ENCODE data around the gene SMYD3.

GRCh38 chr1:246051909-246052518, 455.1 kb downstream of the SMYD3 start:
- TF ChIP-seq POLR2A (IDR thresholded peaks at IDR 0.05; ENCODE audit: low read length) (no peak), GATA1 (IDR thresholded peaks at IDR 0.05; ENCODE audit: low read depth, low read length) (no peak)
